Tibial nerve (tissue), 4 donors: ENCODE results near the gene ZFAND3.

Source experiments
- CTCF ChIP-seq, 5 experiments: fragments of 200-600 bp in 3 of 5; fragments of 450-650 bp in 2 of 5; sonication (generic) in 3 of 5; IDR thresholded peaks; one replicate each; pipeline ENCODE4 v1.5.1; 2016 to 2019; ENCODE audit warnings: antibody characterized with exemption in 5 of 5, mild to moderate bottlenecking in 3 of 5, moderate library complexity in 2 of 5
- EP300 ChIP-seq, 2 donors: sonication (generic); formaldehyde crosslinking; IDR thresholded peaks; one replicate each; pipeline ENCODE4 v1.6.1; 2017; ENCODE audit warnings: antibody characterized with exemption in 2 of 2, mild to moderate bottlenecking in 1 of 2

- TF ChIP-seq CTCF (IDR thresholded peaks at IDR 0.05) (no peak), EP300 (IDR thresholded peaks at IDR 0.05) (no peak)
Measured at GRCh38 chr6:38022688-38023087, 203.2 kb downstream of the ZFAND3 start.
